OCI-LY7 (cell line): ENCODE results near the gene AVPI1.
A peak's percentile ranks its signal among the peaks of the same experiment; 100 is the strongest.

Experiments used
- EZH2phosphoT487 ChIP-seq: fragments of 200-600 bp; sonication (generic); IDR thresholded peaks from 2 replicates; pipeline ENCODE4 v1.6.1; 2018; ENCODE audit warnings: low read depth, borderline replicate concordance, mild to moderate bottlenecking, mixed run types, antibody characterized with exemption, low read length, moderate library complexity, mixed read lengths
- TF ChIP-seq, protein P1 (sequence below): fragments of 200-600 bp; sonication (generic); conservative IDR thresholded peaks from 2 replicates; pipeline ENCODE4 v1.5.1; 2014; ENCODE audit warnings: mild to moderate bottlenecking, antibody characterized with exemption, low read length, moderate library complexity, mixed read lengths

DNA sequence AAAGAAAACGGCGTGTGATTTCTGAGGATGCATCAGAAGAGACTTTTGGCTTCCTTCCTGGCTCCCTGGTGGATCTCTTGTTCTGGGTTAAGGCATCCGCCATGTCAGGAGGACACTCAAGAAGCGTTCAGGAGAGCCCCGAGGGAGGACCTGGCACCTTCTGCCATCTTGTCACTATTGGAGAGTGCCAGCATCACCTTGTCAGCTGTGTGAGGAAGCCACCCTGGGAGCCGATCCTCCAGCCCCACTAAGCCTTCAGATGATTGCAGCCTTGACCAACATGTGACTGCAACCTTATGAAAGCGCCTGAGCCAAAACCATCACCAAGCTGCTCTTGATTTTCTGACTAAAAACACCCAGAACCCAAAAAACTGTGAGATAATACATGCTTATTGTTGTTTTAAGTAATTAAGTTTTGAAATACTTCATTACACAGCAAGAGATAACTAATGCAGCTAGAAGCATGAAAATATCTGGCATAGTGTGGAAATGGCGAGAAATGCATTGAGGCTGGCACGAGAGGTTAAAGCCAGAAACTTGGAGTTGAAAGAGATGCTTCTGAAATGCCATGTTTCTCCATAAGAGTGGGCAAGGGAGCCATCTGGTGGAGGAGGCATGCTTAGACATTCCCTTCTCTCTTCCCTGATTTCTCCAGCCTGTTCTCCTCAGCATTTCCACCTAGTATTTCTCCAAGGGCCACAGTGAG lies 44.5 kb upstream of the AVPI1 start:
- no peak for TF ChIP-seq EZH2phosphoT487
- TF ChIP-seq, protein P1, sequence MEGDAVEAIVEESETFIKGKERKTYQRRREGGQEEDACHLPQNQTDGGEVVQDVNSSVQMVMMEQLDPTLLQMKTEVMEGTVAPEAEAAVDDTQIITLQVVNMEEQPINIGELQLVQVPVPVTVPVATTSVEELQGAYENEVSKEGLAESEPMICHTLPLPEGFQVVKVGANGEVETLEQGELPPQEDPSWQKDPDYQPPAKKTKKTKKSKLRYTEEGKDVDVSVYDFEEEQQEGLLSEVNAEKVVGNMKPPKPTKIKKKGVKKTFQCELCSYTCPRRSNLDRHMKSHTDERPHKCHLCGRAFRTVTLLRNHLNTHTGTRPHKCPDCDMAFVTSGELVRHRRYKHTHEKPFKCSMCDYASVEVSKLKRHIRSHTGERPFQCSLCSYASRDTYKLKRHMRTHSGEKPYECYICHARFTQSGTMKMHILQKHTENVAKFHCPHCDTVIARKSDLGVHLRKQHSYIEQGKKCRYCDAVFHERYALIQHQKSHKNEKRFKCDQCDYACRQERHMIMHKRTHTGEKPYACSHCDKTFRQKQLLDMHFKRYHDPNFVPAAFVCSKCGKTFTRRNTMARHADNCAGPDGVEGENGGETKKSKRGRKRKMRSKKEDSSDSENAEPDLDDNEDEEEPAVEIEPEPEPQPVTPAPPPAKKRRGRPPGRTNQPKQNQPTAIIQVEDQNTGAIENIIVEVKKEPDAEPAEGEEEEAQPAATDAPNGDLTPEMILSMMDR = peak; percentile 88
